Endodermal cell (in vitro differentiated cells): ENCODE results near the gene TNFAIP2. TPM values are rescaled to one million over a fixed set of nuclear protein-coding genes. Genes with fewer than 3 reads are reported as not detected.

Experiments used
- DNase-seq: peaks from one replicate; pipeline ENCODE4 v3.0.0-alpha.2; 2017
- H3K27ac ChIP-seq: 2 replicates; pipeline ENCODE4 v1.5.1; 2013; ENCODE audit warnings: mild to moderate bottlenecking, low read depth, low read length, moderate library complexity
- H3K27me3 ChIP-seq: 2 replicates; pipeline ENCODE4 v1.6.1; 2013; ENCODE audit warnings: mild to moderate bottlenecking, low read length, moderate library complexity; ENCODE audit not compliant: insufficient read depth, control insufficient read depth, poor library complexity, severe bottlenecking
- H3K36me3 ChIP-seq: 2 replicates; pipeline ENCODE4 v1.7.0; 2013; ENCODE audit warnings: mild to moderate bottlenecking, low read length, moderate library complexity; ENCODE audit not compliant: control insufficient read depth, insufficient read depth
- H3K4me1 ChIP-seq: one replicate; pipeline ENCODE4 v1.7.0; 2013; ENCODE audit warnings: low read length; ENCODE audit not compliant: control insufficient read depth, insufficient read depth
- H3K4me3 ChIP-seq: 2 replicates; pipeline ENCODE4 v1.5.1; 2013; ENCODE audit warnings: mild to moderate bottlenecking, low read length, moderate library complexity
- H3K9ac ChIP-seq: 2 replicates; pipeline ENCODE4 v1.6.1; 2013; ENCODE audit warnings: mild to moderate bottlenecking, low read length, moderate library complexity; ENCODE audit not compliant: poor library complexity, severe bottlenecking; ENCODE audit errors: extremely low read depth
- H3K9me3 ChIP-seq: 2 replicates; pipeline ENCODE4 v1.6.1; 2013; ENCODE audit warnings: mild to moderate bottlenecking, low read length, moderate library complexity; ENCODE audit not compliant: control insufficient read depth
- H3K27ac Mint-ChIP-seq: 2 replicates; pipeline ENCODE4 v1.8.0; 2020; ENCODE audit warnings: mixed read lengths
- H3K27me3 Mint-ChIP-seq: 2 replicates; pipeline ENCODE4 v1.8.0; 2021; ENCODE audit warnings: mild to moderate bottlenecking, mixed read lengths; ENCODE audit not compliant: insufficient read depth
- H3K36me3 Mint-ChIP-seq: 2 replicates; pipeline ENCODE4 v1.8.0; 2020; ENCODE audit warnings: low read depth, mixed read lengths
- H3K4me1 Mint-ChIP-seq: 2 replicates; pipeline ENCODE4 v1.8.0; 2020; ENCODE audit warnings: mixed read lengths
- H3K4me3 Mint-ChIP-seq: 2 replicates; pipeline ENCODE4 v1.8.0; 2020; ENCODE audit warnings: mild to moderate bottlenecking, moderate library complexity, mixed read lengths
- H3K9me3 Mint-ChIP-seq: 2 replicates; pipeline ENCODE4 v1.8.0; 2020; ENCODE audit warnings: mild to moderate bottlenecking, mixed read lengths
- CTCF ChIP-seq: fragments of 200-600 bp; sonication (generic); conservative IDR thresholded peaks from 2 replicates; pipeline ENCODE4 v1.5.0; 2021; ENCODE audit warnings: antibody characterized with exemption, mild to moderate bottlenecking
- WGBS, 2 experiments: methylation state at CpG; one replicate each; pipeline versions ENCODE4 v1.1.5 to v1.1.7; 2013; ENCODE audit warnings: missing lambda C conversion rate in 2 of 2, mixed read lengths in 1 of 2; ENCODE audit not compliant: insufficient coverage in 1 of 2, insufficient read length in 1 of 2; 5-methylcytosine and 5-hydroxymethylcytosine counted together
- long read RNA-seq, 4 experiments: library from polyadenylated mRNA in 2 of 4; library from RNA in 1 of 4; library from capped mRNA in 1 of 4; stranded (forward) in 3 of 4; unstranded in 1 of 4; transcript quantifications; one replicate each; pipeline ENCODE4 v2.0.0, GENCODE V29; 2020 to 2021; ENCODE audit warnings: inconsistent platforms in 1 of 4
- polyA plus RNA-seq, 2 experiments: library from polyadenylated mRNA; stranded (reverse); fragments of 50-300 nt; gene quantifications; one replicate each; pipeline ENCODE4 v1.2.3, GENCODE V29; 2013
- total RNA-seq, 2 donors: library from RNA; stranded (reverse); fragmentation: NEBNext Ultra II Directional in 1 of 2; extraction: Animal tissue kit (Norgen Biotek cat#: 25700) in 1 of 2; gene quantifications; 2 replicates in 1 of 2; 3 replicates in 1 of 2; pipeline ENCODE4 v1.2.1, GENCODE V29; 2021

TNFAIP2 gene
- 10 to 100 TPM; 16.8 to 19.4 TPM for total RNA-seq
- polyA plus RNA-seq (2013, experiment 1 of 2) = 57.6 TPM
- polyA plus RNA-seq (2013, experiment 2 of 2) = 59.4 TPM
- long read RNA-seq, experiment 1, partial matches to known transcripts = 1 of 2 reads
- long read RNA-seq, experiment 1, other reads (novel, unspliced or antisense) = 1 of 2 reads
- long read RNA-seq, experiment 2, full-length matches to known transcripts = 8 of 25 reads
- long read RNA-seq, experiment 2, partial matches to known transcripts = 4 of 25 reads
- long read RNA-seq, experiment 2, other reads (novel, unspliced or antisense) = 13 of 25 reads
- long read RNA-seq, experiment 3, partial matches to known transcripts = 0 of 1 reads
- long read RNA-seq, experiment 3, other reads (novel, unspliced or antisense) = 1 of 1 reads
- long read RNA-seq, experiment 4 = 0 reads

GRCh38 chr14:103122947-103123633, at the start of gene TNFAIP2:
TNFAIP2 (plus strand) TSS chr14:103123461; CDS start chr14:103126458, 2,997 bp downstream.
- TF ChIP-seq CTCF = no peak
- peak within 1 kb of the TSS; percentile 41 for H3K4me3 Mint-ChIP-seq
- H3K4me1 Mint-ChIP-seq = peaks cover 11% of the 10 kb centered on the region
- Histone ChIP-seq H3K27me3 (no peaks in the 10 kb centered on the region), H3K27ac (peak within 1 kb of the TSS; percentile 94), H3K36me3 (no peaks in the 10 kb centered on the region), H3K9ac (no peak within 1 kb of the TSS), H3K4me3 (no peak within 1 kb of the TSS), H3K4me1 (no peaks in the 10 kb centered on the region), H3K9me3 (no peaks in the 10 kb centered on the region)
- H3K9me3 Mint-ChIP-seq = no peaks in the 10 kb centered on the region
- H3K27ac Mint-ChIP-seq = no peak within 1 kb of the TSS
- peaks cover 41% of the 10 kb centered on the region for H3K27me3 Mint-ChIP-seq
- H3K36me3 Mint-ChIP-seq = no peaks in the 10 kb centered on the region
- 11 to 19% methylated on average over 23 to 73 of the region's 74 CpGs for WGBS, 2 experiments
- DNase-seq = peak; percentile 90

GRCh38 chr14:103073876-103074728, 49.2 kb upstream of the TNFAIP2 start:
- Histone ChIP-seq H3K4me3 (no peak overlapping the region), H3K36me3 (no peaks in the 10 kb centered on the region), H3K27me3 (no peaks in the 10 kb centered on the region), H3K27ac (no peak overlapping the region), H3K9ac (no peak overlapping the region), H3K4me1 (no peaks in the 10 kb centered on the region), H3K9me3 (no peaks in the 10 kb centered on the region)
- no peak for TF ChIP-seq CTCF
- Mint-ChIP-seq H3K36me3 (no peaks in the 10 kb centered on the region), H3K27ac (no peak overlapping the region), H3K27me3 (peaks cover 6% of the 10 kb centered on the region), H3K4me1 (no peaks in the 10 kb centered on the region), H3K9me3 (no peaks in the 10 kb centered on the region), H3K4me3 (peak overlapping the region; percentile 46)
- peak; percentile 50 for DNase-seq
- 83% methylated on average over 14 to 21 of the region's 21 CpGs for WGBS, 2 experiments

GRCh38 chr14:103074729-103075367, 48.4 kb upstream of the TNFAIP2 start:
- no peak overlapping the region for H3K27ac Mint-ChIP-seq
- H3K27me3 Mint-ChIP-seq = peaks cover 6% of the 10 kb centered on the region
- no peak for TF ChIP-seq CTCF
- Histone ChIP-seq H3K27me3 (peaks cover 4% of the 10 kb centered on the region), H3K4me1 (no peaks in the 10 kb centered on the region), H3K4me3 (no peak overlapping the region), H3K9me3 (no peaks in the 10 kb centered on the region), H3K27ac (no peak overlapping the region), H3K9ac (no peak overlapping the region), H3K36me3 (no peaks in the 10 kb centered on the region)
- peak; percentile 79 for DNase-seq
- H3K36me3 Mint-ChIP-seq = no peaks in the 10 kb centered on the region
- H3K9me3 Mint-ChIP-seq = no peaks in the 10 kb centered on the region
- H3K4me1 Mint-ChIP-seq = no peaks in the 10 kb centered on the region
- H3K4me3 Mint-ChIP-seq = peak overlapping the region; percentile 46
- WGBS, 2 experiments = 58 to 60% methylated on average over 16 to 21 of the region's 21 CpGs
